LNCaP clone FGC (cell line): ENCODE measurements around the gene TMEM164.

Experiments used
- DNase-seq: peaks from one replicate; pipeline ENCODE4 v3.0.0-alpha.2; 2011; ENCODE audit warnings: low read depth
- H3K4me3 ChIP-seq: 2 replicates; pipeline ENCODE4 v1.5.1; 2011; ENCODE audit warnings: mild to moderate bottlenecking, low read depth, low read length, control low read depth
- CTCF ChIP-seq: IDR thresholded peaks from 2 replicates; pipeline ENCODE4 v1.5.1; 2012; ENCODE audit warnings: mild to moderate bottlenecking; ENCODE audit not compliant: control insufficient read depth, insufficient read depth; ENCODE audit errors: extremely low read depth

The TMEM164 gene

DNA sequence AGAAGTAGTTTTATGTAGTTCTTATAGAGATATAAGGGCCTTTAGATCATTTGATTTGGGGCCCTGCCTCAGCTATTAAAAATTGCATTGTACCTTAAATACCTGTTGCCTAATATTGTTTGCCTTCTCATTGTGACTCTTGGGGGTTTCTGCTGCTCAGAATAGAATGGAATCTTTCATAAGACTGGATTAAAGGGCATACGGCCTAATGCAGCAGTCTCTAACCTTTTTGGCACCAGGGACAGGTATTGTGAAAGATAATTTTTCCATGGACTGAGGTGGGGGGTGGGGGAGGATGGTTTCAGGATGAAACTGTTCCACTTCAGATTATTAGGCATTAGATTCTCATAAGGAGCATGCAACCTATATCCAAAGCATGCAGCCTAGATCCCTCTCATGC, 46.2 kb downstream of the TMEM164 start:
- no peak overlapping the region for H3K4me3 ChIP-seq
- DNase-seq, result no peak
- TF ChIP-seq CTCF, result no peak

GRCh38 chrX:110050386-110050785, 47.5 kb downstream of the TMEM164 start:
- TF ChIP-seq CTCF, result no peak

GRCh38 chrX:110050901-110051300, 48.0 kb downstream of the TMEM164 start:
- TF ChIP-seq CTCF, result no peak
- DNase-seq, result no peak
- H3K4me3 ChIP-seq, result no peak overlapping the region

More at GRCh38 chrX:110050386-110050785, 47.5 kb downstream of the TMEM164 start:
- no peak overlapping the region for H3K4me3 ChIP-seq
- DNase-seq, result no peak

GRCh38 chrX:110051559-110051958, 48.6 kb downstream of the TMEM164 start:
- no peak for TF ChIP-seq CTCF
- H3K4me3 ChIP-seq, result no peak overlapping the region
- DNase-seq, result no peak

DNA sequence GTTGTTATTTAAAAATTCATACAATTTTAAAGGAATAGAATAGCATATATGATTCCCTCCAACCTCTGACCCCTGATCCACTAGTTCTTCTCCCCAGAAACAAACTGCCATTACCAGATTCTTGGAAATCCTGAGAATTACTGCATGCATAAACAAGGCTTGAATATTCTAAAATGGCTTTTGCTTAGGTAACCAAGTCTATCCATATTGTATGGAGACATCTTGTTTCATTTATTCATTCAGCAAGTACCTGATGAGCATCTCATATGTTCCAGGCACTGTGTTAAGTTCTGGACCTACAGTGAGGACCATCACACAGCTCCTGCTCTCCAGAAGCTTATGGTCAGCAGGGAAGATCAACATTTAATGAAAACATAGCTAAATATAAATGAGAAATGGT, 49.4 kb downstream of the TMEM164 start:
- DNase-seq, result no peak
- no peak for TF ChIP-seq CTCF
- no peak overlapping the region for H3K4me3 ChIP-seq

DNA sequence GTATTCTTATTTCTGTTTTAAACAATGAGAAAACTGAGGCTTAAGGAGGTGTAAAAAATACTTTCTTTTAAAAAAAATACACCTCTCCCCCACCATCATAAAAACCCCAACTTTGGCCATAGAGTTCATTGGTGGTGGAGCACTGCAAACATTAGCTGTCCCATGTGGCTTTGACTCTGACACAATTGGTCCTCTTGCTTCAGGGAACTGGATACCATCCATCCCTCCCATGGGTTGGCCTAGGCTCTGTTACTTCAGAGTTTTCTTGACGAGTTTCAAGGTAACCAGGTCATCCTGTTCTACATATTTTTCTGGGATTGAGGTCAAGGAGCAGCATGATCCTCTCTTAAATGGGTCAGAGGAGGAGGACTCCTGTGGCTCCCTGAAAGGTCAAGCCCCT, 50.5 kb downstream of the TMEM164 start:
- H3K4me3 ChIP-seq, result no peak overlapping the region
- TF ChIP-seq CTCF, result no peak
- no peak for DNase-seq

GRCh38 chrX:110055616-110056015, 52.7 kb downstream of the TMEM164 start:
- DNase-seq, result no peak
- TF ChIP-seq CTCF, result no peak
- H3K4me3 ChIP-seq, result no peak overlapping the region
